Progenitor cell of endocrine pancreas (in vitro differentiated cells): Measurements from ENCODE around the gene DNAH14. TPM values are rescaled to one million over a fixed set of nuclear protein-coding genes. Genes with fewer than 3 reads are reported as not detected.

Experiments used
- DNase-seq: peaks from one replicate; pipeline ENCODE4 v3.0.0; 2021; ENCODE audit warnings: low spot score; ENCODE audit not compliant: unreplicated experiment
- H3K27ac Mint-ChIP-seq: 2 replicates; pipeline ENCODE4 v1.8.0; 2021; ENCODE audit warnings: mild to moderate bottlenecking, moderate library complexity, mixed read lengths
- H3K27me3 Mint-ChIP-seq: 2 replicates; pipeline ENCODE4 v1.8.0; 2021; ENCODE audit warnings: mixed read lengths
- H3K36me3 Mint-ChIP-seq: 2 replicates; pipeline ENCODE4 v1.8.0; 2022; ENCODE audit warnings: mixed read lengths; ENCODE audit not compliant: insufficient read depth
- H3K4me1 Mint-ChIP-seq: 2 replicates; pipeline ENCODE4 v1.8.0; 2021; ENCODE audit warnings: low read depth, mixed read lengths
- H3K4me3 Mint-ChIP-seq: 2 replicates; pipeline ENCODE4 v1.8.0; 2021; ENCODE audit warnings: low read depth, mild to moderate bottlenecking, moderate library complexity, mixed read lengths
- H3K9me3 Mint-ChIP-seq: 2 replicates; pipeline ENCODE4 v1.8.0; 2021; ENCODE audit warnings: low read depth, mixed read lengths
- total RNA-seq: library from RNA; stranded (reverse); gene quantifications from 2 replicates; pipeline ENCODE4 v1.2.1, GENCODE V29; 2021
- TF ChIP-seq, protein P1 (sequence below): fragments of 200-600 bp; sonication (generic); IDR thresholded peaks from one replicate; pipeline ENCODE4 v1.5.0; 2021; ENCODE audit warnings: antibody characterized with exemption, mild to moderate bottlenecking; ENCODE audit not compliant: unreplicated experiment

Gene DNAH14
- total RNA-seq, 1 donor from 2014 or later: 71.7 TPM

GRCh38 chr1:224898937-224899336 is 30.5 kb upstream of the DNAH14 start:
- Mint-ChIP-seq H3K9me3 (peaks cover 9% of the 10 kb centered on the region), H3K4me1 (no peaks in the 10 kb centered on the region), H3K27me3 (no peaks in the 10 kb centered on the region), H3K27ac (no peak overlapping the region), H3K36me3 (no peaks in the 10 kb centered on the region), H3K4me3 (no peak overlapping the region)
- DNase-seq: no peak
- TF ChIP-seq, protein P1, sequence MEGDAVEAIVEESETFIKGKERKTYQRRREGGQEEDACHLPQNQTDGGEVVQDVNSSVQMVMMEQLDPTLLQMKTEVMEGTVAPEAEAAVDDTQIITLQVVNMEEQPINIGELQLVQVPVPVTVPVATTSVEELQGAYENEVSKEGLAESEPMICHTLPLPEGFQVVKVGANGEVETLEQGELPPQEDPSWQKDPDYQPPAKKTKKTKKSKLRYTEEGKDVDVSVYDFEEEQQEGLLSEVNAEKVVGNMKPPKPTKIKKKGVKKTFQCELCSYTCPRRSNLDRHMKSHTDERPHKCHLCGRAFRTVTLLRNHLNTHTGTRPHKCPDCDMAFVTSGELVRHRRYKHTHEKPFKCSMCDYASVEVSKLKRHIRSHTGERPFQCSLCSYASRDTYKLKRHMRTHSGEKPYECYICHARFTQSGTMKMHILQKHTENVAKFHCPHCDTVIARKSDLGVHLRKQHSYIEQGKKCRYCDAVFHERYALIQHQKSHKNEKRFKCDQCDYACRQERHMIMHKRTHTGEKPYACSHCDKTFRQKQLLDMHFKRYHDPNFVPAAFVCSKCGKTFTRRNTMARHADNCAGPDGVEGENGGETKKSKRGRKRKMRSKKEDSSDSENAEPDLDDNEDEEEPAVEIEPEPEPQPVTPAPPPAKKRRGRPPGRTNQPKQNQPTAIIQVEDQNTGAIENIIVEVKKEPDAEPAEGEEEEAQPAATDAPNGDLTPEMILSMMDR: no peak

- TF ChIP-seq, protein P1: no peak
These were observed 29.3 kb upstream of the DNAH14 start for GRCh38 chr1:224900062-224900630.

GRCh38 chr1:224901087-224901810 is 28.2 kb upstream of the DNAH14 start:
- Mint-ChIP-seq H3K27me3 (peaks cover 6% of the 10 kb centered on the region), H3K27ac (no peak overlapping the region), H3K4me3 (no peak overlapping the region), H3K4me1 (no peaks in the 10 kb centered on the region), H3K36me3 (no peaks in the 10 kb centered on the region), H3K9me3 (peaks cover 9% of the 10 kb centered on the region)
- TF ChIP-seq, protein P1: no peak
- no peak for DNase-seq

More at GRCh38 chr1:224900062-224900630, 29.3 kb upstream of the DNAH14 start:
- H3K36me3 Mint-ChIP-seq: no peaks in the 10 kb centered on the region
- no peaks in the 10 kb centered on the region for H3K4me1 Mint-ChIP-seq
- H3K9me3 Mint-ChIP-seq: peaks cover 9% of the 10 kb centered on the region
- no peak for DNase-seq
- no peak overlapping the region for H3K27ac Mint-ChIP-seq
- no peaks in the 10 kb centered on the region for H3K27me3 Mint-ChIP-seq
- H3K4me3 Mint-ChIP-seq: no peak overlapping the region

DNA sequence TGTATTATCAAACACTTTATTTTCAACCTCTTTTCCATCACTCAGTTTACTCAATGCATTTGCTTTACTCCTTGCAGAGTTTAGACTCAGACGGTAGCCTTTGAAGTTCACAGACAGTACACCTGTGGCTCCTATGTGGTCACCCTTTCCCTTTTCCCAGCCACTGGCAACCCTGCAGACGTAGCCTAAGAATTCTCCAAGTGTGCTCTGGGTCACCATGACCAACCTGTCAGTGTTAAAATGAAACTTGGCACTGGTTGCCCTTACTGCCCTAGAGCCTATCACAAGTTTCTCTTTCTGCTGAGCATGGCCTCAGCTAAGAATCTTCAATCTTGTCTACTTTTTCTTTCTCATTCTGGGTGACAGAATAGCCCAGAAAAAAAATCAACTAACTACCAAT is 25.5 kb upstream of the DNAH14 start:
- TF ChIP-seq, protein P1: no peak
- Mint-ChIP-seq H3K4me3 (no peak overlapping the region), H3K9me3 (peaks cover 1% of the 10 kb centered on the region), H3K27ac (no peak overlapping the region), H3K4me1 (no peaks in the 10 kb centered on the region), H3K27me3 (peaks cover 10% of the 10 kb centered on the region), H3K36me3 (no peaks in the 10 kb centered on the region)
- no peak for DNase-seq

- Mint-ChIP-seq H3K27ac (no peak overlapping the region), H3K9me3 (peaks cover 10% of the 10 kb centered on the region), H3K36me3 (peaks cover 5% of the 10 kb centered on the region), H3K27me3 (peaks cover 10% of the 10 kb centered on the region), H3K4me1 (no peaks in the 10 kb centered on the region), H3K4me3 (no peak overlapping the region)
- DNase-seq: no peak
- TF ChIP-seq, protein P1: no peak
These were observed 23.1 kb upstream of the DNAH14 start for GRCh38 chr1:224906340-224906739.
